SH-SY5Y (cell line): ENCODE results near the gene KLC3.

Source experiments
- GATA2 ChIP-seq: IDR thresholded peaks from 2 replicates; pipeline ENCODE4 v1.6.1; 2011; ENCODE audit warnings: mild to moderate bottlenecking, low read depth, low read length
- GATA3 ChIP-seq: IDR thresholded peaks from 2 replicates; pipeline ENCODE4 v1.6.1; 2011; ENCODE audit warnings: low read depth, mild to moderate bottlenecking, low read length, moderate library complexity

The KLC3 gene

DNA sequence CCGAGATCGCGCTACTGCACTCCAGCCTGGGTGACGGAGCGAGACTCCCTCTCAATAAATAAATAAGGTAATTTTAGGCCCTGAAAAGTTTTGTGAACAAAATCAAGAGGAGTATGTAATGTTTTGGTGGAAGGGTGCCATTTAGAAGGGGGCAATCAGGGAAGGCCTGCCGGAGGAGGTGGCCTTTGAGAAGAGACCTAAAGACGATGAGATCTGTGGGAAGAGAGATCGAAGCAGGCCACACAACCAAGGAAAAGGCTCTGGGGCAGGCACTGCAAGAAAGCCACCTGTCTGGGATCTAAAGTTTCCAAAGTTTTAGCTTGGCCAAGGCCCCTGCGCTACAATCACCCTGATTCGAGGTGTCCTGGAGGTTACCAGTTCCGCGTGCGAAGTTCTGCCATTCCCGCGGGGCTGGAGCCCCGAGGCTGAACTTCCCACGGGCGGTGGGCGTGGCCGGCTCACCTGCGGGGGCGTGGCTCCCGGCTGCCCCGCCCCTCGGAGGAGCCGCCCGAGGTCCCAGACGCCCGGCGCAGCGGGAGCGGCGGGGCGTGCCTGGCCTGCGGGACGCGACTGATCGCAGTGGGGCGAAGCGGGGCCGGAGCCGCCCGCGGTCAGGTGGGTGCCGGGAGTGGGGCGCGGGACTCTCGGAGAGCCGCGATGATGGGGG lies at the start of gene KLC3:
KLC3 (plus strand) TSS at position 519 of the 667 bp plus-strand sequence. CDS start 4,792 bp downstream, outside the sequence.
- TF ChIP-seq GATA3 (no peak), GATA2 (no peak)

DNA sequence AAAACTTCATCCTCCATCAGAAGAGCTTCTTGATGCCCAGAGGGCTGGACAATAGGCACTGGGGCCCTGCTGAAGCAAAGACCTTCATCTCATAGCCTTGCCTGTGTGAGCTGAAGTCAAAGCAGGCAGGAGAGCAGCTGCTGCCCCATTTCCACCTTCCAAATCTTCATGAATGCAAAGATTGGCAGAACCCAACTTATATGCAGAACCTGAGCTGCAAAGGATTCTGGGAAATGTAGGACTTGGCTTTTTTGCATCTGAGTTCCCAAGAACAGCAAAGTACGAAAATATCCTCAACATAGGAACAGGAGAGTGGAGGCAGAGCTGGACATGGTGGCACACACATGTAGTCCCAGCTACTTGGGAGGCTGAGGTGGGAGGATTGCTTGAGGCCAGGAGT lies 48.7 kb upstream of the KLC3 start:
- no peak for TF ChIP-seq GATA2
- TF ChIP-seq GATA3, result no peak

DNA sequence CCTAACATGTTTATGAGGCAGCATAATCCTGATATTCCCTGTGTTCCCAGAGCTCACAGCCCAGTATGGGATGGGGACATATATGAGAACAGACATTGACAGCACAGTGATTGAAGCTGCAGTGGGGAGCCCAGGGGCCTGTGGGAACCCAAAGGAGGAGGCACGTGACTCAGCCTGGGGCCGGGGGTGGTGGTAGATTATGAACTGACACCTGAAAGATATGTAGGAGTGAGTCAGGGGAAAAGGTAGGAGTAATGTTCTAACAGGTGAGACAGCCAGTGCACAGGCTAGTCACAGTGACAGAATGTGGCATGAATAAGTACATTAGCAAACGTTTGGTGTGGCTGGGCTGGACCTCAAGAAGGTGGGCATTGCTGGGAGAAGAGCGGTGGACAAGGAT lies 46.9 kb upstream of the KLC3 start:
- TF ChIP-seq GATA3 (no peak), GATA2 (no peak)

DNA sequence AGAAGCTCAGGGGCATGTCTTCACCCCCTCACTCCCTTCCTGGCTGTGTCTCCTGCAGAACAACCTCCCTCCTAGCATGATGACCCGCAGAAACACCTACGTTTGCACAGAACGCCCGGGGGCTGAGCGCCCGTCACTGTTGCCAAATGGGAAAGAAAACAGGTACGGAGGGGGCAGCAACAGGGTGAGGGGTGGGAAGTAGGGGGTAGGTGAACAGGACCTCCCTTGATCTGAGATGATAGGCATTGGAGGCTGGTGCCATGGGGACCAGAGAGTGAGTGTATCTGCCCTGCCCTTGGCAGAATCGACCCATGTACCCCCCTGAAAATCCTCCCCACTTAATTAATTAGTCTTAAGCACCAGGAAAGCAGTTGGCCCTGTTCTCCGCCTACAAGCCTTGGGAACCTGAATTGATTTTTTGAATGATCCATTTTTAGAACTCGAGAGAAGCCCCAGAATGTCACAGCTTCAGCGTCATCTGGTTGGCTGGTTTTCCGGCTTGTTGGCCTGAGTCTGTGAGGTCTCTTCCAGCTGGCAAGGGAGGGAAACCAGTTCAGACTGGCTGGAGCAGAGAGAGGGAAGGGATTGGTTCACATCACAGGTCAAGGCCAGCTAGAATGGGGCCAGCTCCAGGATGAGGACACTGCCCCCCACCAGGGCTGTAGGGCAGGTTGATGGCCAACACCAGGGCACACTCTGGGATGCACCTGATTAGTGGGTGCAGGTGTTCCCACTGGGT lies 46.1 kb upstream of the KLC3 start:
- no peak for TF ChIP-seq GATA3
- no peak for TF ChIP-seq GATA2

DNA sequence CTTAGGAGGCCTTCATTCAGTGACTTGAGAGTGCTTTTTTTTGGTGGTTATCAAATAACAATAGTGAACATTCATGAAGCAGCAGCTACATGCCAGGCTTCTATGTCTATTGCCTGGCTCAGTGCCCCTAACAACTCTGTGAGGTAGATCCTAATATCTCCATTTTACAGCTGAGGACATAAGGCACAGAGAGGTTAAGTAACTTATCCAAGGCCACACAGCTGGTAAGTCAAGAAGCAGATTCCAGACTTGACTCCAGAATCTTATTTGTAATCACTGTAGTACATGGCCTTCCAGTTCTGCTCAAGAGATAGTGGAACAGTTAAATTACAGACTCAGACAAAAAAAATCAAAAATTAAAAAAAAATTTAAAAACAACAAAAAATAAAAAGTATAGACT lies 44.7 kb upstream of the KLC3 start:
- TF ChIP-seq GATA3 (no peak), GATA2 (no peak)

DNA sequence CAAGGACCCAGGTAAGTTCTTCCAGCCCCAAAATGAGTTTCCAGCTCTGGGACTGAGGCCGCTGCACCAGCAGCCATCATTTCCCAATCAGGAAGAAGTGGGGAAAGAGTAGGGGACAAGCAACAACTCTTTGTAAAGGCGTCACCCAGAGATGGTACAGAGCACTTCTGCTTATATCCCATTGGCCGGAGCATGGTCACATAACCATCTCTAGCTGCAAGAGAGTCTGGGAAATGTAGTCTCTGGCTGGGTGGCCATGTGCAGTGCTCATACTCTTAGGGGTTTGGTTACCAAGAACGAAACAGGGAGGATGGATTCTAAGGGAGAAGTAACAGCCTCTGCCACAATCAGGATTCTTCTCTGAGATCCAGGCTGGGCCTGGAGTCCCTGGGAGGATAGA lies 44.2 kb upstream of the KLC3 start:
- TF ChIP-seq GATA3, result no peak
- TF ChIP-seq GATA2, result no peak

DNA sequence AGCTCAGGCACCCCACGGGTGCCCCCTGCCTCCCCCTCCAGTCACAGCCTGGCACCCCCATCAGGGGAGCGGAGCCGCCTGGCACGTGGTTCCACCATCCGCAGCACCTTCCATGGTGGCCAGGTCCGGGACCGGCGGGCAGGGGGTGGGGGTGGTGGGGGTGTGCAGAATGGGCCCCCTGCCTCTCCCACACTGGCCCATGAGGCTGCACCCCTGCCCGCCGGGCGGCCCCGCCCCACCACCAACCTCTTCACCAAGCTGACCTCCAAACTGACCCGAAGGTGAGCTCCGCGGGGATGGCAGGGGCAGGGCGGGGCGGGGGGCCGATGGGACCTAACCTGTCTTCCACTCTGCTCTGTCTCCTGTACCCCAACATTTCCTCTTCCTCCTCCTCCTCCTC lies 42.9 kb upstream of the KLC3 start:
- TF ChIP-seq GATA3, result no peak

DNA sequence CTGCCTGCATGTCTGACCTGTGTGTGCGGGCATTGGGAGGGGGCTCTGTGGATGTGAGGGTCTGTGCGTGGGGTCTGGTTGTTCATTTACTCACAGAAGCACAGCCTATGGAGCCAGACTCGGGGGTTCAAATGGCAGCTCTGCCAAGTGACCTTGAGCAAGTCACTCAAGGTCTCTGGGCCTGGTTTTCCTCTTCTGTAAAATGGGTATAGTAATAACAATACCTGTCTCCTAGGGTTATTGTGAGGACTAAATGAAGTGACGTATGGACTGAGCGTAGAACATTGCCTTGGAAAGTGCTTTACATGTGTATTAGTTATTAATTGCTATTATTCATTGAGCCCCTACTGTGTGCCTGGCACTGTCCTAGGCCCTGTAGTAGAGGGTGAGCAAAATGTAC lies 42.3 kb upstream of the KLC3 start:
- TF ChIP-seq GATA3, result no peak
- no peak for TF ChIP-seq GATA2

DNA sequence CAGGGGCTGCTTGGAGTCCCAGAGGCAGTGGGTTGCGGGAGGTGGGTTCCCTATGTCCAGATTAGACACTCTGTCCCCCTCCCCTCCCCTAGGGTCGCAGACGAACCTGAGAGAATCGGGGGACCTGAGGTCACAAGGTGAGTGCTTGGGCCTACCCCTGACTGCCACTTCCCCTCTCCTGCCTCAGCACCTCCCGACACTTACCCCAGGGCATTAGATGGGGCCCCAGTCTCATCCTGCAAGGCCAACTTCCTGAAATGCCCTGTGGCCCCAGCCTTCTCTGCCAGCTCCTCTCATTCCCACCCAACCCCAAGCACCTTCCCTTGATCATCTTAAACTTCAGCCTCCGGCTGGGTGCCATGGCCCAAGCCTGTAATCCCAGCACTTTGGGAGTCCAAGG lies 40.8 kb upstream of the KLC3 start:
- no peak for TF ChIP-seq GATA2
- TF ChIP-seq GATA3, result no peak

DNA sequence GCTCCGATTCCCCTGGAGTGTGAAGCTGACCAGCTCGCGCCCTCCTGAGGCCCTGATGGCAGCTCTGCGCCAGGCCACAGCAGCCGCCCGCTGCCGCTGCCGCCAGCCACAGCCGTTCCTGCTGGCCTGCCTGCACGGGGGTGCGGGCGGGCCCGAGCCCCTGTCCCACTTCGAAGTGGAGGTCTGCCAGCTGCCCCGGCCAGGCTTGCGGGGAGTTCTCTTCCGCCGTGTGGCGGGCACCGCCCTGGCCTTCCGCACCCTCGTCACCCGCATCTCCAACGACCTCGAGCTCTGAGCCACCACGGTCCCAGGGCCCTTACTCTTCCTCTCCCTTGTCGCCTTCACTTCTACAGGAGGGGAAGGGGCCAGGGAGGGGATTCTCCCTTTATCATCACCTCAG lies 38.1 kb upstream of the KLC3 start:
- TF ChIP-seq GATA3 (no peak), GATA2 (no peak)

DNA sequence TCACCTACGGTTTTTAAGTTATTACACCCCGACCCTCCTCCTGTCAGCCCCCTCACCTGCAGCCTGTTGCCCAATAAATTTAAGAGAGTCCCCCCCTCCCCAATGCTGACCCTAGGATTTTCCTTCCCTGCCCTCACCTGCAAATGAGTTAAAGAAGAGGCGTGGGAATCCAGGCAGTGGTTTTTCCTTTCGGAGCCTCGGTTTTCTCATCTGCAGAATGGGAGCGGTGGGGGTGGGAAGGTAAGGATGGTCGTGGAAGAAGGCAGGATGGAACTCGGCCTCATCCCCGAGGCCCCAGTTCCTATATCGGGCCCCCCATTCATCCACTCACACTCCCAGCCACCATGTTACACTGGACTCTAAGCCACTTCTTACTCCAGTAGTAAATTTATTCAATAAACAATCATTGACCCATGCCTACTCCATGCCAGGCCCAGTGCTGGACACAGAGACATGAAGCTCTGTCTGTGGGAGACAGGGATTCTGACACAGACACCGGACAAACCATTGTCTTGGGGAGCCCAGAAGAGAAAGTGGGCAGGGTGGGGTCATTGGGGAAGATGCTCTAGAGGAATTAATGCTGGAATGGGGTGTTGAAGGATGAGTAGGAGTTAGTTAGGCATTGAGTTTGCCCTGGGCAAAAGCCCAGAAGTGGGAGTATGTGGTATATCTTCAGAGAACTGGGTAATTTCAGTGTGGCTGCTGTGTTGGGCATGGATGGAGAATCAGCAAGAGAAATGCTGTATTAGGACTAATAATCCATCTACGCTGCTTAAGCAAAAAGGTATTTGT lies 37.1 kb upstream of the KLC3 start:
- no peak for TF ChIP-seq GATA3
- TF ChIP-seq GATA2, result no peak

DNA sequence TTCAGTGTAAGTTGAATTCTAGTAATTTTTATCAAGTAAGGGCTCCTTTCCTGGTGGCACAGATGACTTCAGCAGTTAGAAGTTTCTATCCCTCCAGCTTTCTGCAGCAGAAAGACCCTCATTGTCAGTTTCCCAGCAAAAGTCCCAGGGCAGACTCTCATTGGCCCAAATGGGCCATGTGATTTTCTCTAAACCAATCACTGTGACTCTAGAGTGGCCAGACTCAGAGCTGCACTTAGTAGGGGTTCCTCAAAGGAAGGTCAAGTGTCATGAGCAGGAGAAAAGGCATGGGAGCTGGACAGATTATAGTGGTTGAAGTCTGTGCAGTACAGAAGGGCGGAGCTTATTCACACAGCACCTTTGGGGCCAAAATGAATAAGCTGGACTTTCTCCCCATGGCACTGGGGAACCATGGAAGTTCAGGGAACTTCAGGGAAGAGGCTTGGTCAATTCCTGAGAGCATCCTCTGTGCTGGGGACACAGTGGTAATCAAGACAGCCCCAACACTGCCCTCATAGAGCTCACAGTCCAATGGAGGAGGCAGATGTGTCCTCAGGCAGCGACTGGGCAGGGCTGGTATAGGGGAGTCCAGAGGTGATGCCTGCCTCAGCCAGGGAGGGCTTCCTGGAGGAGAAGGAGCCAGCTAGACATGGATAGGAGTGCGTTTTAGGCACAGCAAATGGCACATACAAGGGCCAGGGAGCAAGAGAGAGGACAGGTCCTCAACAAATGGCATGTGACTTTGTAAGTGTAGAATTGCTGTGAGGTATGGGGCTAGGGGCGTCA lies 36.2 kb upstream of the KLC3 start:
- no peak for TF ChIP-seq GATA2
- no peak for TF ChIP-seq GATA3

DNA sequence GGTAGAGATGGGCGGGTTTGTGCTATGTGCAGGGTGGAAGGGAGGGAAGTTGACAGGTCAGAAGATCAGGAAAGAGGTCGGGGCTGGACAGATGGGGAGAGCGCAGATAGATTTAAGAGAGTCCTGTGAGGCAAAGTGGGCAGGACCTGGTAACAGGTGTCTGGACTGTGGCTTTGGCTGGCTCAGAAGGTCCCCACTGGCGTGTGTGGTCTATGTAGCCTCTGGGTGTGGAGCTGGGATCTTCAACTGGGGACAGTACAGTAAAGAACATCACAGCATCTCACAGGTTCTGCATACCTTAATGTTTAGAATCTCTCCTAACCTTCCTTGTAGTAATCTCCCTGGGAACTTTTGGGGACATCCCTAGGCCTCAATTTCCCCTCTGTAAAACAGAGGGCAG lies 35.5 kb upstream of the KLC3 start:
- no peak for TF ChIP-seq GATA2
- TF ChIP-seq GATA3, result no peak

DNA sequence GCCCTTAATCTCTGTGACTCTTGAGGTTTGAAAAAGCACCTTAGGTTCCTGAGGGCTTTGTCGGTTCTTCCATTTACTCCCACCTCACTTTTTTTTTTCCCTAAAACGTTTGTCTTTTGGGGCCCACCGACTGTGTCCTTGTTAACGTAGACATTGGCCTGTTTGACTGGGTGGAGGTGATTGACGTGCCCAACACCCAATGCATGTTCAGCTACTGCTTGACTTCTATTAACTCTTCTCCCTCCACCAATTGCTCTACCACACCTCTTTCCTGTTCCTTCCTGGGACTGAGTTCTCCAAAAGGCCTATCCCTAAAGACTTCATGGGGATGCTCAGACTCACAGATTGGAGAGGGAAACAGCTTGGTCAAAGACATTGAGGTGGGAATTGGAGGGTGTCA lies 35.1 kb upstream of the KLC3 start:
- TF ChIP-seq GATA3, result no peak
- TF ChIP-seq GATA2, result no peak
